ELF-1 (cell line): ENCODE results near the gene ITGB5.

Source experiments
- DNase-seq: peaks from one replicate; pipeline ENCODE4 v3.0.0-alpha.2; 2016; ENCODE audit warnings: low read depth, low spot score

The ITGB5 gene

GRCh38 chr3:124834723-124835718 is 52.1 kb downstream of the ITGB5 start:
- DNase-seq = peak; percentile 90

- DNase-seq = peak; percentile 59
Measured at GRCh38 chr3:124833710-124834332, 53.3 kb downstream of the ITGB5 start.

GRCh38 chr3:124832782-124833709 is 54.1 kb downstream of the ITGB5 start:
- no peak for DNase-seq

GRCh38 chr3:124831628-124832199 is 55.5 kb downstream of the ITGB5 start:
- DNase-seq = no peak

- no peak for DNase-seq
Measured at GRCh38 chr3:124829819-124830554, 57.2 kb downstream of the ITGB5 start.

GRCh38 chr3:124829178-124829818 is 57.9 kb downstream of the ITGB5 start:
- DNase-seq = no peak

GRCh38 chr3:124827476-124828206 is 59.5 kb downstream of the ITGB5 start:
- peak; percentile 89 for DNase-seq

- DNase-seq = peak; percentile 57
Measured at GRCh38 chr3:124826703-124827102, 60.5 kb downstream of the ITGB5 start.

GRCh38 chr3:124824286-124824915 is 62.8 kb downstream of the ITGB5 start:
- no peak for DNase-seq

GRCh38 chr3:124823648-124824047 is 63.5 kb downstream of the ITGB5 start:
- DNase-seq = no peak

- DNase-seq = no peak
Measured at GRCh38 chr3:124823206-124823605, 64.0 kb downstream of the ITGB5 start.

GRCh38 chr3:124821356-124821755 is 65.8 kb downstream of the ITGB5 start:
- DNase-seq = no peak

GRCh38 chr3:124818398-124819091 is 68.6 kb downstream of the ITGB5 start:
- DNase-seq = no peak

- no peak for DNase-seq
Measured at GRCh38 chr3:124817079-124817478, 70.1 kb downstream of the ITGB5 start.

- no peak for DNase-seq
Measured at GRCh38 chr3:124816206-124816605, 71.0 kb downstream of the ITGB5 start.

- DNase-seq = no peak
Measured at GRCh38 chr3:124815781-124816180, 71.4 kb downstream of the ITGB5 start.

- DNase-seq = no peak
Measured at GRCh38 chr3:124814620-124815421, 72.3 kb downstream of the ITGB5 start.

- DNase-seq = no peak
Measured at GRCh38 chr3:124813541-124813940, 73.6 kb downstream of the ITGB5 start.
